ENCODE measurements around the gene CASK. TPM values are rescaled to one million over a fixed set of nuclear protein-coding genes. Genes with fewer than 3 reads are reported as not detected.

Gene CASK
- total RNA-seq, 1 donor = 65.6 TPM

GRCh38 chrX:41707218-41707617, 216.1 kb downstream of the CASK start:
- DNase-seq (ENCODE audit: low read depth) = no peak
- no peak for TF ChIP-seq CTCF (IDR thresholded peaks at IDR 0.05; ENCODE audit: insufficient read depth, low read depth, low read length)
- no peak overlapping the region for H3K4me3 ChIP-seq (ENCODE audit: low read depth, low read length)

- no peak overlapping the region for H3K4me3 ChIP-seq (ENCODE audit: low read depth, low read length)
- TF ChIP-seq CTCF (IDR thresholded peaks at IDR 0.05; ENCODE audit: insufficient read depth, low read depth, low read length) = no peak
- DNase-seq (ENCODE audit: low read depth) = no peak
These were observed 217.5 kb downstream of the CASK start for GRCh38 chrX:41705680-41706374.

DNA sequence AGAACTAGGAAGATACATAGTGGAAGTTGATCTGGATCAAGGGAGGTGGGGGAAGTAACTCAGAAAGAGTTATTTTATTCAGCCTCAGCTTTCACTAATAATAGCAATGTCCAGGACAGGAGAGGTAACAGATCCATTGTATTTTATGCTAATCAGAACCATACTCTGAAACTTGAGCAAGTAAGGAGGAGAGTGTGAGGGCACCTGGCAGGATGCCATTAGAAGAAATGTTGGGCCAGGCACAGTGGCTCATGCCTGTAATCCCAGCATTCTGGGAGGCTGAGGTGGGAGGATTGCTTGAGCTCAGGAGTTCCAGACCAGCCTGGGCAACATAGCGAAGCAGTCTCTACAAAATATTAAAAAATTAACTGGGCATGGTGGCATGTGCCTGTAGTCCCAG, 218.3 kb downstream of the CASK start:
- DNase-seq (ENCODE audit: low read depth) = no peak
- no peak for TF ChIP-seq CTCF (IDR thresholded peaks at IDR 0.05; ENCODE audit: insufficient read depth, low read depth, low read length)
- H3K4me3 ChIP-seq (ENCODE audit: low read depth, low read length) = no peak overlapping the region

DNA sequence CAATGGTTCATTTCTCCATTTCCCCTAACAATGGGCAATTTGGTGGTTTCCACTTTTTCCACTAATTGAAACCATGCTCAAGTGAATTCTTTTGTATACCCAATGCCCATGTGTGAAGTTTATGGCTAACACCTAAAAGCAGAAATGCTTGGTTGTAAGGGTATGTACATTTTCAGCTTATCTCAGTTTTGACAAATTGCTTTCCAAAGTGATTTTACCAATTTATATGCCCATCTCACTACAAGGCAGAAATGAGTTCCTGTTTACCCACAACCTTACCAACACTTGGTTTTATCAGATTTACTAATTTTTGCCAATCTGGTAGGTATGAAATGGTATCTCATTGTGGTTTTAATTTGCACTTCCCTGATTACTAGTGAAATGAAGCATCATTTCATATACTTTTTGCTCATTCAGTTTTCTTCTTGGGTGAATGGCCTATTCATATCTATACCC, 219.8 kb downstream of the CASK start:
- DNase-seq (ENCODE audit: low read depth) = no peak
- no peak for TF ChIP-seq CTCF (IDR thresholded peaks at IDR 0.05; ENCODE audit: insufficient read depth, low read depth, low read length)
- H3K4me3 ChIP-seq (ENCODE audit: low read depth, low read length) = no peak overlapping the region

GRCh38 chrX:41695426-41695825, 227.9 kb downstream of the CASK start:
- H3K4me3 ChIP-seq (ENCODE audit: low read depth, low read length) = no peak overlapping the region
- TF ChIP-seq CTCF (IDR thresholded peaks at IDR 0.05; ENCODE audit: insufficient read depth, low read depth, low read length) = no peak
- DNase-seq (ENCODE audit: low read depth) = peak; percentile 34

GRCh38 chrX:41693024-41693423, 230.3 kb downstream of the CASK start:
- DNase-seq (ENCODE audit: low read depth) = no peak
- TF ChIP-seq CTCF (IDR thresholded peaks at IDR 0.05; ENCODE audit: insufficient read depth, low read depth, low read length) = no peak
- H3K4me3 ChIP-seq (ENCODE audit: low read depth, low read length) = no peak overlapping the region

Data from fibroblast of villous mesenchyme (primary cell).